ENCODE results near the gene LOC128125822.
"Not testable (repeated sequence)": the region's sequence is repeated elsewhere in the genome, so short reads cannot be mapped to it uniquely, and the experiment has no call there.

The LOC128125822 gene

GRCh38 chr6:63572044-63572746 is at the start of gene LOC128125822, which contains the start of gene PTP4A1:
Gene LOC128125822 (plus strand): TSS chr6:63572480.
Gene PTP4A1 (plus strand): TSS chr6:63572480. CDS start chr6:63576881, 4,401 bp downstream.
- Histone ChIP-seq H3K9ac (ENCODE audit: low read length in 3 of 3) (peak within 1 kb of the TSS; percentile 90 to 95 (median 92)), H3K27ac (ENCODE audit: low read depth in 2 of 2, low read length in 2 of 2) (peak within 1 kb of the TSS; percentile 99), H3K4me3 (ENCODE audit: low read length in 3 of 3) (peak within 1 kb of the TSS; percentile 89 to 97 (median 94)), H3K36me3 (ENCODE audit: control insufficient read depth in 2 of 3, insufficient read depth in 3 of 3, low read length in 3 of 3) (peaks cover 0 to 9% (median 0%) of the 10 kb centered on the region in 3 donors), H3K4me1 (ENCODE audit: control insufficient read depth in 2 of 3, insufficient read depth in 2 of 3, low read depth in 1 of 3, low read length in 3 of 3) (peaks cover 5 to 16% (median 6%) of the 10 kb centered on the region in 3 donors), H3K9me3 (ENCODE audit: control insufficient read depth in 2 of 3, insufficient read depth in 1 of 3, low read length in 3 of 3) (no peaks in the 10 kb centered on the region), H3K27me3 (ENCODE audit: control insufficient read depth, insufficient read depth, low read length) (no peaks in the 10 kb centered on the region)
- intact Hi-C loops (cut with DNase I): no loop called here
- DNase-seq: peak; percentile 98 to 100 (median 99)
- no peak for FAIRE-seq
- TF ChIP-seq, protein P1, sequence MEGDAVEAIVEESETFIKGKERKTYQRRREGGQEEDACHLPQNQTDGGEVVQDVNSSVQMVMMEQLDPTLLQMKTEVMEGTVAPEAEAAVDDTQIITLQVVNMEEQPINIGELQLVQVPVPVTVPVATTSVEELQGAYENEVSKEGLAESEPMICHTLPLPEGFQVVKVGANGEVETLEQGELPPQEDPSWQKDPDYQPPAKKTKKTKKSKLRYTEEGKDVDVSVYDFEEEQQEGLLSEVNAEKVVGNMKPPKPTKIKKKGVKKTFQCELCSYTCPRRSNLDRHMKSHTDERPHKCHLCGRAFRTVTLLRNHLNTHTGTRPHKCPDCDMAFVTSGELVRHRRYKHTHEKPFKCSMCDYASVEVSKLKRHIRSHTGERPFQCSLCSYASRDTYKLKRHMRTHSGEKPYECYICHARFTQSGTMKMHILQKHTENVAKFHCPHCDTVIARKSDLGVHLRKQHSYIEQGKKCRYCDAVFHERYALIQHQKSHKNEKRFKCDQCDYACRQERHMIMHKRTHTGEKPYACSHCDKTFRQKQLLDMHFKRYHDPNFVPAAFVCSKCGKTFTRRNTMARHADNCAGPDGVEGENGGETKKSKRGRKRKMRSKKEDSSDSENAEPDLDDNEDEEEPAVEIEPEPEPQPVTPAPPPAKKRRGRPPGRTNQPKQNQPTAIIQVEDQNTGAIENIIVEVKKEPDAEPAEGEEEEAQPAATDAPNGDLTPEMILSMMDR (IDR thresholded peaks at IDR 0.05; ENCODE audit: borderline replicate concordance, extremely low read depth, insufficient read depth): no peak

DNA sequence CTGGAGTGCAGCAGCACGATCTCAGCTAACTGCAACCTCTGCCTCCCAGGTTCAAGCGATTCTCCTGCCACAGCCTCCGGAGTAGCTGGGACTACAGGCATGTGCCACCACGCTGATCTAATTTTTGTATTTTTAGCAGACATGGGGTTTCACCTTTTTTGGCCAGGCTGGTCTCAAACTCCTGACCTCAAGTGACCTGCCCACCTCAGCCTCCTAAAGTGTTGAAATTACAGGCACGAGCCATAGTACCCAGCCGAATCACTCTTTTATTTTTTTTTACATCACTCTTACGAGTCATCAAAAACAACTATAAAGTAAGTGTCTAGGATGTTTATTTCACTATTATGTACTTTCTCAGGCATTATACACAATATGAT is 49.4 kb upstream of the LOC128125822 start:
- DNase-seq; H3K27ac ChIP-seq (ENCODE audit: low read depth in 2 of 2, low read length in 2 of 2); H3K4me1 ChIP-seq (ENCODE audit: control insufficient read depth in 2 of 3, insufficient read depth in 2 of 3, low read depth in 1 of 3, low read length in 3 of 3); H3K36me3 ChIP-seq (ENCODE audit: control insufficient read depth in 2 of 3, insufficient read depth in 3 of 3, low read length in 3 of 3); H3K9me3 ChIP-seq (ENCODE audit: control insufficient read depth in 2 of 3, insufficient read depth in 1 of 3, low read length in 3 of 3); H3K27me3 ChIP-seq (ENCODE audit: control insufficient read depth, insufficient read depth, low read length); H3K9ac ChIP-seq (ENCODE audit: low read length in 3 of 3); FAIRE-seq; intact Hi-C loops (cut with DNase I); H3K4me3 ChIP-seq (ENCODE audit: low read length in 3 of 3): not testable (repeated sequence)

DNA sequence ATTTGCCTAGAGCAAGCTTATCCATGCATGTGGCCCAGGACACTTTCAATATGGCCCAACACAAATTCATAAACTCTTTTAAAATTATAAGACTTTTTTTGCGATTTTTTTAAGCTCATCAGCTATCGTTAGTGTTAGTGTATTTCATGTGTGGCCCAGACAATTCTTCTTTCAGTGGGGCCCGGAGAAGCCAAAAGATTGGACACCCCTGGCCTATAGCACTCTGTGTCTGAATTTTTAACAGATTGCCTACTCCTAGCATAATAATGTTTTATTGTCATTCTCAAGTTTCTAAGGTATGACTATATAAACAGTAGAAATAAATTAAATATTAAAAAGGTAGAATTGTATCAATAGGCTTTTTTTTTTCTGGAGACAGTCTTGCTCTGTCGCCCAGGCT is 48.6 kb upstream of the LOC128125822 start:
- intact Hi-C loops (cut with DNase I): no loop called here
- H3K9me3 ChIP-seq (ENCODE audit: control insufficient read depth in 2 of 3, insufficient read depth in 1 of 3, low read length in 3 of 3): no peaks in the 10 kb centered on the region
- TF ChIP-seq, protein P1 (IDR thresholded peaks at IDR 0.05; ENCODE audit: borderline replicate concordance, extremely low read depth, insufficient read depth): no peak
- H3K4me1 ChIP-seq (ENCODE audit: control insufficient read depth in 2 of 3, insufficient read depth in 2 of 3, low read depth in 1 of 3, low read length in 3 of 3): peaks cover 0 to under 1% (median 0%) of the 10 kb centered on the region in 3 donors
- no peaks in the 10 kb centered on the region for H3K27me3 ChIP-seq (ENCODE audit: control insufficient read depth, insufficient read depth, low read length)
- FAIRE-seq (no peak), DNase-seq (no peak)
- no peaks in the 10 kb centered on the region for H3K36me3 ChIP-seq (ENCODE audit: control insufficient read depth in 2 of 3, insufficient read depth in 3 of 3, low read length in 3 of 3)
- no peak overlapping the region for H3K9ac ChIP-seq (ENCODE audit: low read length in 3 of 3)
- H3K4me3 ChIP-seq (ENCODE audit: low read length in 3 of 3): no peak overlapping the region
- H3K27ac ChIP-seq (ENCODE audit: low read depth in 2 of 2, low read length in 2 of 2): no peak overlapping the region

DNA sequence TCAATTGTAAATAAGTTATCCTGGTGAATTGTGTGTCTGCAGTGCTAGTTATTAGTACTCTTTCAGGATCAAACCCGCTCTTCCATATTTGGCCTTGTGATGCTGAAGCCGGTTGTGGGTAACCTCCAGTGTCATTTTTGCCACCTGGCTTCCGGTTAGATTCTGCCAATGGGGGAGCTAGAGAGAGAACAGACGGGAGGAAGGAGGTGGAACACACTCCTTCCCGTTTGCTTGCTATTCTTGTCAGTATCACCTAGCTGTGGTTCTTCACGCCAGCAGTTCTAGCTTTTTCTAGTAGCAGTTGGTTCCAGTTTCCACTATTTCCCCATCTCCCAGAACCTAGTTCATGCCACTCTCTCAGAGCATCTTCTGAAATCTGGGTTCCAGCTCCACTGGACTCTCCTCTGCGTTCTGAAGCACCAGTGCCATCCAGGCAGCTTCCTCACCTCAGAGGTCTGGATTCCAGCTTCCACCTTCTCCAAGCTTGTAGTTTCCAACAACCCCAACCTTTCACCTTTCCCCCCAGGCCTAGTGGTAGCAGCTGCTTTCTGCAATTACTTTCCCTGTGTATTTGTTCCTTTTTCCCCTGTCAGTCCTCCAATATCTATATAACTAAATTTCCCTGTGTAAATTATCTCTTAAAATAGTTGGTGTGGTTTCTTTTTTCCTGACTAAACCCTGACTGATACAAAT is 46.9 kb upstream of the LOC128125822 start:
- Histone ChIP-seq H3K4me3 (ENCODE audit: low read length in 3 of 3) (no peak overlapping the region), H3K27me3 (ENCODE audit: control insufficient read depth, insufficient read depth, low read length) (no peaks in the 10 kb centered on the region), H3K9ac (ENCODE audit: low read length in 3 of 3) (no peak overlapping the region), H3K4me1 (ENCODE audit: control insufficient read depth in 2 of 3, insufficient read depth in 2 of 3, low read depth in 1 of 3, low read length in 3 of 3) (no peaks in the 10 kb centered on the region), H3K27ac (ENCODE audit: low read depth in 2 of 2, low read length in 2 of 2) (no peak overlapping the region), H3K36me3 (ENCODE audit: control insufficient read depth in 2 of 3, insufficient read depth in 3 of 3, low read length in 3 of 3) (no peaks in the 10 kb centered on the region), H3K9me3 (ENCODE audit: control insufficient read depth in 2 of 3, insufficient read depth in 1 of 3, low read length in 3 of 3) (no peaks in the 10 kb centered on the region)
- intact Hi-C loops (cut with DNase I): no loop called here
- FAIRE-seq: no peak
- DNase-seq: no peak
- TF ChIP-seq, protein P1 (IDR thresholded peaks at IDR 0.05; ENCODE audit: borderline replicate concordance, extremely low read depth, insufficient read depth): no peak
